GM12875 (cell line): Measurements from ENCODE around the gene C4orf33.

Experiments used
- H3K4me3 ChIP-seq: one replicate; pipeline ENCODE4 v1.5.1; 2011; ENCODE audit warnings: low read depth, low read length, control low read depth
- TF ChIP-seq, protein P1 (sequence below): IDR thresholded peaks from 2 replicates; pipeline ENCODE4 v1.5.1; 2011; ENCODE audit warnings: low read depth, mild to moderate bottlenecking, control low read depth, inconsistent platforms, low read length, moderate library complexity, borderline replicate concordance; ENCODE audit not compliant: insufficient read depth

C4orf33 gene

DNA sequence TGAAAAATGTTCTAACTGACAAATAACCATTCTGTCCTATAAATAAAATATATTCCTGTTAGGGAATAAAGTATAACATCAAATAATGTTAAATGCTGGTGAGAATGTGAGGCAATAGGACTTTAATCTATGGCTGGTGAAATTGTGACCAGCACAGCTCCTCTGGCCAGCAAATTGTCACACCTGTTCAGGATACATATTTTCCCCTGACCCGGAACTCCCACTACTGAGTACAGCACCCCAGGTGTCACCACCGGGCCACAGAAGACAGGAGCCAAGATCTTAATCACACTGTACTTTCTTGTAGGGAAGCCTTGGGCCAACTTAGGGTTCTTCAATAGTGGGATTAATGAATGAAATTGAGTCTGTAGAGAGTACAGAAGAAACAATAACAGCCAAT is 33.2 kb downstream of the C4orf33 start:
- TF ChIP-seq, protein P1, sequence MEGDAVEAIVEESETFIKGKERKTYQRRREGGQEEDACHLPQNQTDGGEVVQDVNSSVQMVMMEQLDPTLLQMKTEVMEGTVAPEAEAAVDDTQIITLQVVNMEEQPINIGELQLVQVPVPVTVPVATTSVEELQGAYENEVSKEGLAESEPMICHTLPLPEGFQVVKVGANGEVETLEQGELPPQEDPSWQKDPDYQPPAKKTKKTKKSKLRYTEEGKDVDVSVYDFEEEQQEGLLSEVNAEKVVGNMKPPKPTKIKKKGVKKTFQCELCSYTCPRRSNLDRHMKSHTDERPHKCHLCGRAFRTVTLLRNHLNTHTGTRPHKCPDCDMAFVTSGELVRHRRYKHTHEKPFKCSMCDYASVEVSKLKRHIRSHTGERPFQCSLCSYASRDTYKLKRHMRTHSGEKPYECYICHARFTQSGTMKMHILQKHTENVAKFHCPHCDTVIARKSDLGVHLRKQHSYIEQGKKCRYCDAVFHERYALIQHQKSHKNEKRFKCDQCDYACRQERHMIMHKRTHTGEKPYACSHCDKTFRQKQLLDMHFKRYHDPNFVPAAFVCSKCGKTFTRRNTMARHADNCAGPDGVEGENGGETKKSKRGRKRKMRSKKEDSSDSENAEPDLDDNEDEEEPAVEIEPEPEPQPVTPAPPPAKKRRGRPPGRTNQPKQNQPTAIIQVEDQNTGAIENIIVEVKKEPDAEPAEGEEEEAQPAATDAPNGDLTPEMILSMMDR = no peak
- H3K4me3 ChIP-seq = no peak overlapping the region

DNA sequence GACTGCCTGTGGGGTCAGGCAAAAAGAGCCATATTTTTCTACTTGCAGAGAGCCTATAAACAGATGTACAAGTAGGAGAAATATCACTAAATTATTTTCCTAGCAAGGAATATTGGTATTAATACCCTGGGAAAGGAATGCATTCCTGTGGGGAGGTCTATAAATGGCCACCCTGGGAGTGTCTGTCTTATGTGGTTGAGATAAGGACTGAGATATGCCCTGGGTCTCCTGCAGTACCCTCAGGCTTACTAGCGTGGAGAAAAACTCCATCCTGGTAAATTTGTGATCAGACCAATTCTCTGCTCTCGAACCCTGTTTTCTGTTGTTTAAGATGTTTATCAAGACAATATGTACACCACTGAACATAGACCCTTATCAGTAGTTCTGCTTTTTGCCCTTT is 35.4 kb downstream of the C4orf33 start:
- no peak overlapping the region for H3K4me3 ChIP-seq
- TF ChIP-seq, protein P1 = no peak

DNA sequence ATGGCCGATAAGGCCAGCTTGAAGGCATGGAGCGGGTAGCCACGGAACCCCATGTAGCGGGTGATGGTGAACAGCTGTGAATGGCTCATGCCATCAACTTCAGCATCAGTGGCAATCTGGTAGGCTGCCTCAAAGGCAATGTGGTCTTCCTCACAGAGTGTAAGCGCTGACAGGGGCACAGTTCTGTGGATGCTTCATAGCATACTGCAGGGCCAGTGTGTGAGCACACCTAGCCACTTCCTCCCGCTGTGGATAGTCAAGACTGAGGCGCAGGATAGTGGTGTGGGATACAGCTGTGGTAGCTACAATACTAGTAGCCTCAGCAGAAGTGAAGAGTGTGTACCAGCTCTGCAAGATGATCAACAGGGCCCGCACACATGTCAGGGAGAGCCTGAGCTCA is 40.5 kb downstream of the C4orf33 start:
- TF ChIP-seq, protein P1 = no peak
- H3K4me3 ChIP-seq = no peak overlapping the region

DNA sequence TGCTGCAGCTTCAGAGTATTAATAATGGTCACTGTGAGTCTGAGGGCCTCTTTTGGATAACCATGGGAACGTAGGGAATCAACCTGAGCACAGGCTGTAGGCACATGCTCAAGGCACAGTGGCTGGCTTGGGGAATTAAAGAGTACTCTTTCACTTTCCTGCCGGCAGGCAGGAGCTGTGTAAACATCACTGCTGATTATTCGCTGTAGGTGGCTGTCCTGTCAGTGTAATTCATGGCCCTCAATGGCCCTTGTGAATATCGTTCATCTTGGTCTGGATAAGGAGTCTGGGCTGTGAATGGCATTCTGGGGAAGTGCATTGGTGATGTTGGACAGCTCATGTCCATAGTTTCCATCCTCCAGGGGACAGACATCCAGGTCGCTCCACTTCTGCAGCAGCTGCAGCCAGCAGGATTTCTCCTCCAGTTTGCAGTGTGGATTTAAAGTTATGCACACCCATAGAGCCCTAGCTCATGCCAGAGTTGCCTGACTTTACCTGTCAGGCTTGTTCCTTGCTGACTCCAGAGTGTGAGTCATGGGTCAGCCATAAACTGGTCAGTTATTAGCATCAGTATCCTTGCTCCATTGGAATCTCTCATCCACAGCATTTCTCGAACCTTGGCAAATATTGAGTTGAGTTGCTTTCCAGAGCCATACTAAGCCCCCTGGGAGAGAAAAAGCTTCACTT is 43.0 kb downstream of the C4orf33 start:
- H3K4me3 ChIP-seq = no peak overlapping the region
- TF ChIP-seq, protein P1 = no peak

DNA sequence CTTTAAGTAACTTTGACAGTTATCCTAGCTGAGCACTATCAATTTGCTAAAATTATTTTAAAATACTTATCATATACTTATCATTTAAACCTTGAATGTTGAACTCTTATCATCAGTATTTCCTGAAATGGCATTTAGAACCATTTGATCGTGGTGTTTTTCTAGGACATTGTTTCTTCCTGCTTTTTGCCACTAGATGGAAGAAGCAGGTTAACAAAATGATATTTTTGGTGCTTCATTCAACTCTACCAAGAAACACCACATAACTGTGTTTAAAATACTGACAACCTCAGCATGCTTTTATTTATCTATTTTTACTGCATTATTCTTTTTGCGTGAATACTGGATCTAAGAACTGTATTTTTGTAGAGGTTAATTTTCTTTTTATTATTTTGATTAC is 44.6 kb downstream of the C4orf33 start:
- no peak overlapping the region for H3K4me3 ChIP-seq
- TF ChIP-seq, protein P1 = no peak

DNA sequence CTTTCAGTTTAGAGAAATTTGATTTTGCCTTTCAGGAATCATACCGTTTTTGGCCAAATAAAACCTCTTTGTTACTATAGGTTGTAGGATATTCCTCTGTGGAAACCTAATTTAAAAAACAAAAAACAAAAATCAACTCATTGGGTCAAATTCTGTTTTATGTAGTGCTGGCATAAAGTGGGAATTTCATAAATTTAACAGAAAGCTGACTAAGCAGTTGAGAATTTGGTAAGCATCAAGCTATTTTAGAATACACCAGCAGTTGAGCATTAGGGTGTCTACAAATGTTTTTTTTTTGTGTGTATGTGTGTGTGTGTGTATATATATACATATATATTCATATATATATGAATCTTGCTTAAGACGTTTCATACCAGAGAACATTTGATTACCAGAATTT is 47.4 kb downstream of the C4orf33 start:
- TF ChIP-seq, protein P1 = no peak
- no peak overlapping the region for H3K4me3 ChIP-seq

DNA sequence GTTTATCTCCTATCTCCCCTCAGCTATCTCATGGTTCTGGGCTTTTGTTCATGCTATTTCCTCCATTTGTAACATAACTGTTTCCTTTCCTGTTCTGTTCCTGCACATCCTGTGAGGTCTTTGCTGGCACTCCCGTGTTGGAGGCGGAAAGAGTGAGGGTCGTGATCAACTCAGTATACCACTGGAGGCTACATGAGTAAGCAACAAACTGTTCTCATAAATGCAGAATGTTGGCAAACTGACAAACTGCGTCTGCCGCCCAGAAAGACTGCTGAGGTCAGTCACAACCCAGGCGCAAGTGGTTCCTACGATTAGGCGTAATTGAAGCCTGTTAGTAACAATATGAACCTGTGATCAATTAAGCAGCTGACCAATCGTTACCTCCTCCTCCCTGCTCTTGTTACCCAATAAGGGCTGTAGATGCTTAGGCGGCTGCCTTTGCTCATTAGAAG is 48.8 kb downstream of the C4orf33 start:
- TF ChIP-seq, protein P1 = no peak

More for the DNA sequence above, 48.8 kb downstream of the C4orf33 start:
- H3K4me3 ChIP-seq = no peak overlapping the region
